ENCODE results near the gene WNT3A. TPM values are rescaled to one million over a fixed set of nuclear protein-coding genes. Genes with fewer than 3 reads are reported as not detected.
"Not testable (repeated sequence)": the region's sequence is repeated elsewhere in the genome, so short reads cannot be mapped to it uniquely, and the experiment has no call there.

Gene WNT3A
- polyA plus RNA-seq, 3 donors = not detected

DNA sequence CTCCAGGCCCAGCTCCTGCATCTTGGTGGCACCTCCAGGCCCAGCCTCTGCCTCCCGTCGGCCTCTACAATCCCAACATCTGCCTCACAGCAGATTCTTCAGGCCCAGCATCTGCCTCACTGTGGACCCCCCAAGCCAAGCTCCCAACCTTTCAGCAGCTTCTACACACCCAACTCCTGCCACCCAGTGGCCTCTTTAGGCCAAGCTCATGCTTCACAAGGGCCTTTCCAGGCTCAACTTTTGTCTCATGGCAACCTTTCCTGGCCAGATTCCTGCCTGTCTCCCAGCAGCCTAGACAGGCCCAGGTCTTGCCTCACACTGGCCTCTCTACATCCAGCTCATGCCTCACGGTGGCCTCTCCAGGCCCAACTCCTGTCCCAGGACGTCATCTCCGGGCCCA lies 39.0 kb upstream of the WNT3A start:
- H3K79me2 ChIP-seq (ENCODE audit: insufficient read depth, low read length); H3K36me3 ChIP-seq (replicated peaks in 1 of 2; ENCODE audit: control insufficient read depth in 1 of 2, insufficient read depth in 2 of 2, low read length in 2 of 2); H3K27ac Mint-ChIP-seq; H3K4me1 ChIP-seq (ENCODE audit: control insufficient read depth in 1 of 2, insufficient read depth in 2 of 2, low read length in 2 of 2); H2AFZ ChIP-seq (ENCODE audit: insufficient read depth, low read depth, low read length, poor library complexity, severe bottlenecking); H3K9me3 Mint-ChIP-seq; H3K27me3 ChIP-seq (ENCODE audit: control insufficient read depth in 2 of 2, insufficient read depth in 2 of 2, low read length in 2 of 2); H4K20me1 ChIP-seq (ENCODE audit: insufficient read depth, low read length); H3K4me3 ChIP-seq (replicated peaks in 1 of 3; ENCODE audit: low read depth in 2 of 3, low read length in 3 of 3); H3K4me3 Mint-ChIP-seq; H3K4me2 ChIP-seq (replicated peaks; ENCODE audit: extremely low read depth, low read length, poor library complexity, severe bottlenecking); H3K9ac ChIP-seq (ENCODE audit: insufficient read depth, low read length, poor library complexity, severe bottlenecking); H3K4me1 Mint-ChIP-seq; H3K36me3 Mint-ChIP-seq; H3K27me3 Mint-ChIP-seq (ENCODE audit: low read depth in 3 of 3); DNase-seq; H3K27ac ChIP-seq (ENCODE audit: low read depth in 1 of 2, low read length in 2 of 2); intact Hi-C loops (cut with micrococcal nuclease); H3K9me3 ChIP-seq (replicated peaks in 1 of 2; ENCODE audit: control insufficient read depth in 1 of 2, insufficient read depth in 1 of 2, low read length in 2 of 2): not testable (repeated sequence)
- WGBS (ENCODE audit: insufficient coverage) = no CpG with 5 or more reads among the region's 5 CpGs

DNA sequence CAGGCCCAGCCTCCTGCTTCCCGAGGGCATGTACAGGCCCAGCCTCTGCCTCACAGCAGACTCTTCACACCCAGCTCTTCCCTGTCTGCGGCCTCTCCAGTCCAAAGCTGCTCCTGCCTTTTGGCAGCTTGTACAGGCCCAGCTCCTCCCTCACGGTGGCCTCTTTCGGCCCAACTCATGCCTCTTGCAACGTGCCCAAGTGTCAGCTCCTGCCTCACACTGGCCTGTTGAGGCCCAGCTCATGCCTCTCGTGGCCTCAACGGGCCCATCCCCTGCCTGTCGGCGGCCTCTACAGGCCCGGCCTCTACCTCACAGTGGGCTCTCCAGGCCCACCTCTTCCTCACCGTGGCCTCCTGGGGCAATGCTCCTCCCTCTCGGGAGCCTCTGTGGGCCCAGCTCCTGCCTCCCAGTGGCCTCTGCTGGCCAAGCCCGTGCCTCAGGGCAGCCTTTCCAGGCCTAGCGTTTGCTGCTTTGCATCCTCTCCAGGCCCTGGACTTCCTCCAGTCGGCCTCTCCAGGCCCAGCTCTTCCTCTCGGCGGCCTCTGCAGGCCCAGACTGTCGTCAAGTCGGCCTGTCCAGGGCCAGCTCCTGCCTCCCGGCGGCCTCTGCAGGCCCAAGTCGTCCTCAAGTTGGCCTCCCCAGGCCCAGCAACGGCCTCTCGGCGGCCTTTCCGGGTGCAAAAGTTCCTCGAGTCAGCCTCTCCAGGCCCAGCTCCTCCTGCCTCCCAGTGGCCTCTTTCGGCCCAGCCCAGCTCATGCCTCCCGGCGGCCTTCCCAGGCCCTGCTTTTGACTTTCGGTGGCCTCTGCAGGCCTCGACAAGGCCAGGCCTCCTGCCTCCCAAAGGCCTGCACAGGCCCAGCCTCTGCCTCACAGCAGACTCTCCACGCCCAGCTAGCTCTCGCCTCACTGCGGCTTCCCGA lies 36.5 kb upstream of the WNT3A start:
- H3K36me3 Mint-ChIP-seq; H3K4me1 Mint-ChIP-seq; H3K9me3 ChIP-seq (replicated peaks in 1 of 2; ENCODE audit: control insufficient read depth in 1 of 2, insufficient read depth in 1 of 2, low read length in 2 of 2); H2AFZ ChIP-seq (ENCODE audit: insufficient read depth, low read depth, low read length, poor library complexity, severe bottlenecking); DNase-seq; H3K27ac ChIP-seq (ENCODE audit: low read depth in 1 of 2, low read length in 2 of 2); H3K4me1 ChIP-seq (ENCODE audit: control insufficient read depth in 1 of 2, insufficient read depth in 2 of 2, low read length in 2 of 2); H3K9ac ChIP-seq (ENCODE audit: insufficient read depth, low read length, poor library complexity, severe bottlenecking); H3K4me3 ChIP-seq (replicated peaks in 1 of 3; ENCODE audit: low read depth in 2 of 3, low read length in 3 of 3); H4K20me1 ChIP-seq (ENCODE audit: insufficient read depth, low read length); H3K27me3 Mint-ChIP-seq (ENCODE audit: low read depth in 3 of 3); H3K9me3 Mint-ChIP-seq; intact Hi-C loops (cut with micrococcal nuclease); H3K4me2 ChIP-seq (replicated peaks; ENCODE audit: extremely low read depth, low read length, poor library complexity, severe bottlenecking); H3K79me2 ChIP-seq (ENCODE audit: insufficient read depth, low read length); H3K27me3 ChIP-seq (ENCODE audit: control insufficient read depth in 2 of 2, insufficient read depth in 2 of 2, low read length in 2 of 2); H3K27ac Mint-ChIP-seq; H3K36me3 ChIP-seq (replicated peaks in 1 of 2; ENCODE audit: control insufficient read depth in 1 of 2, insufficient read depth in 2 of 2, low read length in 2 of 2); H3K4me3 Mint-ChIP-seq: not testable (repeated sequence)
- 96% methylated on average over 25 of the region's 36 CpGs for WGBS (ENCODE audit: insufficient coverage)

DNA sequence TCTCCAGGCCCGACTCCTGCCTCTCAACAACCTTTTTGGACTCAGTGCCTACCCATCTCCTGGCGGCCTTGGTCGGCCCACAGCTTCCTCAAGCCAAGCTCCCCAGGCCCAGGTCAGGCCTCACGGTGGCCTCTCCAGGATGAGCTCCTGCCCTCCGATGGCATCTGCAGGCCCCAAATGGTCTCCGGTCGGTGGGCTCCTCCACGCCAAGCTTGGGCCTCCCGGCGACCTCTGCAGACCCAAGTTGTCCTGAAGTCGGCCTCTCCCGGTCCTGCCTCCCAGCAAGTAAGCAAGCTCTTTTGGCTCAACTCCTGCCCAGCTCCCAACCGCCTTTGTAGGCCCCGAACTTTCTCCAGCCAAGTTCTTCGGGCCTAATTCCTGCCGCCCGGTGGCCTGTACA lies 35.6 kb upstream of the WNT3A start:
- no CpG with 5 or more reads among the region's 17 CpGs for WGBS (ENCODE audit: insufficient coverage)
- not testable (repeated sequence) for H3K27ac Mint-ChIP-seq

GRCh38 chr1:227971643-227972282 lies 35.0 kb upstream of the WNT3A start:
- H3K4me1 Mint-ChIP-seq; H3K79me2 ChIP-seq (ENCODE audit: insufficient read depth, low read length); H3K27ac Mint-ChIP-seq; H3K9me3 Mint-ChIP-seq; H2AFZ ChIP-seq (ENCODE audit: insufficient read depth, low read depth, low read length, poor library complexity, severe bottlenecking); H3K4me2 ChIP-seq (replicated peaks; ENCODE audit: extremely low read depth, low read length, poor library complexity, severe bottlenecking); H3K4me3 ChIP-seq (replicated peaks in 1 of 3; ENCODE audit: low read depth in 2 of 3, low read length in 3 of 3); H3K4me1 ChIP-seq (ENCODE audit: control insufficient read depth in 1 of 2, insufficient read depth in 2 of 2, low read length in 2 of 2); H3K4me3 Mint-ChIP-seq; H3K9ac ChIP-seq (ENCODE audit: insufficient read depth, low read length, poor library complexity, severe bottlenecking); H3K27me3 ChIP-seq (ENCODE audit: control insufficient read depth in 2 of 2, insufficient read depth in 2 of 2, low read length in 2 of 2); H3K27me3 Mint-ChIP-seq (ENCODE audit: low read depth in 3 of 3); intact Hi-C loops (cut with micrococcal nuclease); H3K36me3 ChIP-seq (replicated peaks in 1 of 2; ENCODE audit: control insufficient read depth in 1 of 2, insufficient read depth in 2 of 2, low read length in 2 of 2); H3K9me3 ChIP-seq (replicated peaks in 1 of 2; ENCODE audit: control insufficient read depth in 1 of 2, insufficient read depth in 1 of 2, low read length in 2 of 2); H3K36me3 Mint-ChIP-seq; DNase-seq; H3K27ac ChIP-seq (ENCODE audit: low read depth in 1 of 2, low read length in 2 of 2); H4K20me1 ChIP-seq (ENCODE audit: insufficient read depth, low read length): not testable (repeated sequence)
- WGBS (ENCODE audit: insufficient coverage) = 98% methylated on average over 15 of the region's 27 CpGs

More for the DNA sequence above, 35.6 kb upstream of the WNT3A start:
- H3K27me3 Mint-ChIP-seq (ENCODE audit: low read depth in 3 of 3); H4K20me1 ChIP-seq (ENCODE audit: insufficient read depth, low read length); H3K4me3 Mint-ChIP-seq; H3K4me3 ChIP-seq (replicated peaks in 1 of 3; ENCODE audit: low read depth in 2 of 3, low read length in 3 of 3); intact Hi-C loops (cut with micrococcal nuclease); H3K27me3 ChIP-seq (ENCODE audit: control insufficient read depth in 2 of 2, insufficient read depth in 2 of 2, low read length in 2 of 2); H3K79me2 ChIP-seq (ENCODE audit: insufficient read depth, low read length); H3K9ac ChIP-seq (ENCODE audit: insufficient read depth, low read length, poor library complexity, severe bottlenecking); H3K4me1 ChIP-seq (ENCODE audit: control insufficient read depth in 1 of 2, insufficient read depth in 2 of 2, low read length in 2 of 2); H3K4me2 ChIP-seq (replicated peaks; ENCODE audit: extremely low read depth, low read length, poor library complexity, severe bottlenecking); H3K36me3 Mint-ChIP-seq; H3K27ac ChIP-seq (ENCODE audit: low read depth in 1 of 2, low read length in 2 of 2); H3K4me1 Mint-ChIP-seq; H3K36me3 ChIP-seq (replicated peaks in 1 of 2; ENCODE audit: control insufficient read depth in 1 of 2, insufficient read depth in 2 of 2, low read length in 2 of 2); DNase-seq; H3K9me3 Mint-ChIP-seq; H2AFZ ChIP-seq (ENCODE audit: insufficient read depth, low read depth, low read length, poor library complexity, severe bottlenecking); H3K9me3 ChIP-seq (replicated peaks in 1 of 2; ENCODE audit: control insufficient read depth in 1 of 2, insufficient read depth in 1 of 2, low read length in 2 of 2): not testable (repeated sequence)
